K562 (cell line): ENCODE measurements around the gene IL21.

ENCODE experiments used
- CREM ChIP-seq: IDR thresholded peaks from 2 replicates; pipeline ENCODE4 v1.6.1; 2014; ENCODE audit warnings: antibody characterized with exemption, low read depth
- EZH2 ChIP-seq: IDR thresholded peaks from 2 replicates; pipeline ENCODE4 v1.6.1; 2012; ENCODE audit warnings: low read depth, mild to moderate bottlenecking, inconsistent platforms, low read length, borderline replicate concordance
- HDAC8 ChIP-seq: fragments of 450-650 bp; IDR thresholded peaks from 2 replicates; pipeline ENCODE4 v1.6.1; 2016; ENCODE audit warnings: mild to moderate bottlenecking, missing genetic modification characterization, moderate library complexity, missing compliant biosample characterization
- HMGN3 ChIP-seq: IDR thresholded peaks from 2 replicates; pipeline ENCODE4 v1.6.1; 2011; ENCODE audit warnings: borderline replicate concordance, low read depth, mild to moderate bottlenecking, mixed read lengths, low read length; ENCODE audit not compliant: insufficient read length; ENCODE audit errors: extremely low read depth
- JUN ChIP-seq, 2 experiments: sonication (generic) in 1 of 2; formaldehyde crosslinking in 1 of 2; IDR thresholded peaks; 2 replicates each; pipeline versions ENCODE4 v1.6.1 to v1.8.0; 2012 to 2022; ENCODE audit warnings: borderline replicate concordance in 2 of 2, mild to moderate bottlenecking in 2 of 2, improper control_type of control experiment in 1 of 2, low read depth in 1 of 2, low read length in 1 of 2, missing genetic modification reagents in 1 of 2
- NFE2 ChIP-seq: IDR thresholded peaks from 2 replicates; pipeline ENCODE4 v1.6.1; 2014; ENCODE audit warnings: antibody characterized with exemption, low read depth
- POLR2AphosphoS2 ChIP-seq: IDR thresholded peaks from 2 replicates; pipeline ENCODE4 v1.6.1; 2012; ENCODE audit warnings: low read length, improper control_type of control experiment
- SMAD4 ChIP-seq: fragments of 250-450 bp; sonication (Bioruptor Pico); conservative IDR thresholded peaks from 2 replicates; pipeline ENCODE4 v1.8.0; 2021; ENCODE audit warnings: inconsistent platforms, mild to moderate bottlenecking, moderate library complexity
- TAF1 ChIP-seq: IDR thresholded peaks from 2 replicates; pipeline ENCODE4 v1.6.1; 2011; ENCODE audit warnings: mild to moderate bottlenecking, low read length, moderate library complexity; ENCODE audit not compliant: insufficient read depth, control insufficient read depth, severe bottlenecking; ENCODE audit errors: extremely low read depth
- TF ChIP-seq, protein P1 (sequence below): fragments of 250-450 bp; sonication (Bioruptor Pico); IDR thresholded peaks from 2 replicates; pipeline ENCODE4 v1.5.0; 2021; ENCODE audit warnings: mild to moderate bottlenecking, borderline replicate concordance
- TF ChIP-seq, protein P2 (sequence below), 3 experiments: IDR thresholded peaks in 2 of 3; conservative IDR thresholded peaks in 1 of 3; 2 replicates each; pipeline ENCODE4 v1.5.1; 2011 to 2012; ENCODE audit warnings: low read length in 3 of 3, mild to moderate bottlenecking in 3 of 3, control low read depth in 2 of 3, improper control_type of control experiment in 1 of 3, inconsistent platforms in 1 of 3, low read depth in 1 of 3, mixed read lengths in 1 of 3, moderate library complexity in 1 of 3; ENCODE audit not compliant: insufficient read depth in 2 of 3
- TF ChIP-seq, protein P3 (sequence below), 2 experiments: fragments of 450-650 bp; formaldehyde crosslinking in 1 of 2; IDR thresholded peaks; 2 replicates each; pipeline versions ENCODE4 v1.4.0 to v1.6.1; 2014 to 2020; ENCODE audit warnings: mild to moderate bottlenecking in 2 of 2, borderline replicate concordance in 1 of 2, low read depth in 1 of 2

DNA sequence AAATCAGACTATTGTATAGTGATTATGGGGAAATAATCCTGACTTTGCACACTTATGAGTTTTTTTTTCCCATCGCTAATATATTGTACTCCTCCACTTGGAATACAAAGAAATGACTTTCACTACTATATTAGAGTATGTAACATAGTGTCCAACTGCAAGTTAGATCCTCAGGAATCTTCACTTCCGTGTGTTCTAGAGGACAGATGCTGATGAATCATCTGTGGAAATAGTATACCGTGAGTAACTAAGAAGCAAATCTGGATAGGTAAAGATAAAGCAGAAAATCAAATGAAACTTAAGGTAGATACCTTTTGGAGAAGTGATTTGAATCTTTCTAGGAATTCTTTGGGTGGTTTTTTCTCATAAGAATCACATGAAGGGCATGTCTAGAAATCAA is 8.3 kb downstream of the IL21 start:
- no peak for TF ChIP-seq HMGN3
- TF ChIP-seq JUN (IDR thresholded peaks at IDR 0.05; ENCODE audit: borderline replicate concordance, low read depth, low read length), result 0 out of 2 replicates have a peak, but pooled peaks have one; percentile 12
- TF ChIP-seq JUN (CRISPR knock-in tag; IDR thresholded peaks at IDR 0.05; ENCODE audit: borderline replicate concordance), result no peak
- TF ChIP-seq TAF1, result no peak
- TF ChIP-seq CREM, result no peak
- no peak for TF ChIP-seq HDAC8
- TF ChIP-seq, protein P1, sequence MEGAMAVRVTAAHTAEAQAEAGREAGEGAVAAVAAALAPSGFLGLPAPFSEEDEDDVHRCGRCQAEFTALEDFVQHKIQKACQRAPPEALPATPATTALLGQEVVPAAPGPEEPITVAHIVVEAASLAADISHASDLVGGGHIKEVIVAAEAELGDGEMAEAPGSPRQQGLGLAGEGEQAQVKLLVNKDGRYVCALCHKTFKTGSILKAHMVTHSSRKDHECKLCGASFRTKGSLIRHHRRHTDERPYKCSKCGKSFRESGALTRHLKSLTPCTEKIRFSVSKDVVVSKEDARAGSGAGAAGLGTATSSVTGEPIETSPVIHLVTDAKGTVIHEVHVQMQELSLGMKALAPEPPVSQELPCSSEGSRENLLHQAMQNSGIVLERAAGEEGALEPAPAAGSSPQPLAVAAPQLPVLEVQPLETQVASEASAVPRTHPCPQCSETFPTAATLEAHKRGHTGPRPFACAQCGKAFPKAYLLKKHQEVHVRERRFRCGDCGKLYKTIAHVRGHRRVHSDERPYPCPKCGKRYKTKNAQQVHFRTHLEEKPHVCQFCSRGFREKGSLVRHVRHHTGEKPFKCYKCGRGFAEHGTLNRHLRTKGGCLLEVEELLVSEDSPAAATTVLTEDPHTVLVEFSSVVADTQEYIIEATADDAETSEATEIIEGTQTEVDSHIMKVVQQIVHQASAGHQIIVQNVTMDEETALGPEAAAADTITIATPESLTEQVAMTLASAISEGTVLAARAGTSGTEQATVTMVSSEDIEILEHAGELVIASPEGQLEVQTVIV (CRISPR knock-in tag), result no peak
- TF ChIP-seq, protein P2, sequence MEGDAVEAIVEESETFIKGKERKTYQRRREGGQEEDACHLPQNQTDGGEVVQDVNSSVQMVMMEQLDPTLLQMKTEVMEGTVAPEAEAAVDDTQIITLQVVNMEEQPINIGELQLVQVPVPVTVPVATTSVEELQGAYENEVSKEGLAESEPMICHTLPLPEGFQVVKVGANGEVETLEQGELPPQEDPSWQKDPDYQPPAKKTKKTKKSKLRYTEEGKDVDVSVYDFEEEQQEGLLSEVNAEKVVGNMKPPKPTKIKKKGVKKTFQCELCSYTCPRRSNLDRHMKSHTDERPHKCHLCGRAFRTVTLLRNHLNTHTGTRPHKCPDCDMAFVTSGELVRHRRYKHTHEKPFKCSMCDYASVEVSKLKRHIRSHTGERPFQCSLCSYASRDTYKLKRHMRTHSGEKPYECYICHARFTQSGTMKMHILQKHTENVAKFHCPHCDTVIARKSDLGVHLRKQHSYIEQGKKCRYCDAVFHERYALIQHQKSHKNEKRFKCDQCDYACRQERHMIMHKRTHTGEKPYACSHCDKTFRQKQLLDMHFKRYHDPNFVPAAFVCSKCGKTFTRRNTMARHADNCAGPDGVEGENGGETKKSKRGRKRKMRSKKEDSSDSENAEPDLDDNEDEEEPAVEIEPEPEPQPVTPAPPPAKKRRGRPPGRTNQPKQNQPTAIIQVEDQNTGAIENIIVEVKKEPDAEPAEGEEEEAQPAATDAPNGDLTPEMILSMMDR (IDR thresholded peaks at IDR 0.05 in 2 of 3, conservative IDR thresholded peaks at IDR 0.05 in 1 of 3; ENCODE audit: insufficient read depth in 2 of 3, low read depth in 1 of 3, low read length in 3 of 3), result no peak
- TF ChIP-seq EZH2, result no peak
- no peak for TF ChIP-seq POLR2AphosphoS2
- TF ChIP-seq NFE2, result no peak
- TF ChIP-seq, protein P3, sequence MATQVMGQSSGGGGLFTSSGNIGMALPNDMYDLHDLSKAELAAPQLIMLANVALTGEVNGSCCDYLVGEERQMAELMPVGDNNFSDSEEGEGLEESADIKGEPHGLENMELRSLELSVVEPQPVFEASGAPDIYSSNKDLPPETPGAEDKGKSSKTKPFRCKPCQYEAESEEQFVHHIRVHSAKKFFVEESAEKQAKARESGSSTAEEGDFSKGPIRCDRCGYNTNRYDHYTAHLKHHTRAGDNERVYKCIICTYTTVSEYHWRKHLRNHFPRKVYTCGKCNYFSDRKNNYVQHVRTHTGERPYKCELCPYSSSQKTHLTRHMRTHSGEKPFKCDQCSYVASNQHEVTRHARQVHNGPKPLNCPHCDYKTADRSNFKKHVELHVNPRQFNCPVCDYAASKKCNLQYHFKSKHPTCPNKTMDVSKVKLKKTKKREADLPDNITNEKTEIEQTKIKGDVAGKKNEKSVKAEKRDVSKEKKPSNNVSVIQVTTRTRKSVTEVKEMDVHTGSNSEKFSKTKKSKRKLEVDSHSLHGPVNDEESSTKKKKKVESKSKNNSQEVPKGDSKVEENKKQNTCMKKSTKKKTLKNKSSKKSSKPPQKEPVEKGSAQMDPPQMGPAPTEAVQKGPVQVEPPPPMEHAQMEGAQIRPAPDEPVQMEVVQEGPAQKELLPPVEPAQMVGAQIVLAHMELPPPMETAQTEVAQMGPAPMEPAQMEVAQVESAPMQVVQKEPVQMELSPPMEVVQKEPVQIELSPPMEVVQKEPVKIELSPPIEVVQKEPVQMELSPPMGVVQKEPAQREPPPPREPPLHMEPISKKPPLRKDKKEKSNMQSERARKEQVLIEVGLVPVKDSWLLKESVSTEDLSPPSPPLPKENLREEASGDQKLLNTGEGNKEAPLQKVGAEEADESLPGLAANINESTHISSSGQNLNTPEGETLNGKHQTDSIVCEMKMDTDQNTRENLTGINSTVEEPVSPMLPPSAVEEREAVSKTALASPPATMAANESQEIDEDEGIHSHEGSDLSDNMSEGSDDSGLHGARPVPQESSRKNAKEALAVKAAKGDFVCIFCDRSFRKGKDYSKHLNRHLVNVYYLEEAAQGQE (IDR thresholded peaks at IDR 0.05; ENCODE audit: borderline replicate concordance), result no peak
- TF ChIP-seq, protein P3 (CRISPR knock-in tag; IDR thresholded peaks at IDR 0.05; ENCODE audit: low read depth), result no peak
- TF ChIP-seq SMAD4 (CRISPR knock-in tag), result no peak
